Esophagus (tissue), 2 donors: ENCODE measurements around the gene STYXL2. TPM values are rescaled to one million over a fixed set of nuclear protein-coding genes. Genes with fewer than 3 reads are reported as not detected.

Experiments
- H3K27ac ChIP-seq, 2 donors: one replicate each; pipeline ENCODE4 v1.5.1; 2013; ENCODE audit warnings: low read depth in 2 of 2, mild to moderate bottlenecking in 2 of 2, inconsistent platforms in 1 of 2, low read length in 1 of 2, moderate library complexity in 1 of 2
- H3K27me3 ChIP-seq, 2 donors: one replicate each; pipeline ENCODE4 v1.6.1; 2013; ENCODE audit warnings: low read length in 2 of 2, control low read depth in 1 of 2, mild to moderate bottlenecking in 1 of 2; ENCODE audit not compliant: insufficient read depth in 2 of 2, control insufficient read depth in 1 of 2
- H3K36me3 ChIP-seq, 2 donors: one replicate each; pipeline ENCODE4 v1.6.1; 2013; ENCODE audit warnings: low read length in 1 of 2; ENCODE audit not compliant: control insufficient read depth in 2 of 2, insufficient read depth in 2 of 2
- H3K4me1 ChIP-seq, 2 donors: one replicate each; pipeline ENCODE4 v1.6.1; 2013; ENCODE audit warnings: low read length in 1 of 2; ENCODE audit not compliant: control insufficient read depth in 2 of 2, insufficient read depth in 2 of 2
- H3K4me3 ChIP-seq, 2 donors: one replicate each; pipeline ENCODE4 v1.5.1; 2013; ENCODE audit warnings: low read length in 2 of 2, mild to moderate bottlenecking in 2 of 2, low read depth in 1 of 2, moderate library complexity in 1 of 2
- H3K9me3 ChIP-seq, 2 donors: one replicate each; pipeline ENCODE4 v1.6.1; 2013; ENCODE audit warnings: mild to moderate bottlenecking in 2 of 2, low read depth in 1 of 2, low read length in 1 of 2, moderate library complexity in 1 of 2; ENCODE audit not compliant: control insufficient read depth in 2 of 2, insufficient read depth in 1 of 2
- WGBS, 2 donors: extraction: QIAGEN DNeasy Blood & Tissue Kit; methylation state at CpG; one replicate each; pipeline ENCODE4 v1.1.7; 2013; 5-methylcytosine and 5-hydroxymethylcytosine counted together
- polyA plus RNA-seq, 2 donors: library from polyadenylated mRNA; stranded (reverse); fragments of 200-250 nt; gene quantifications; one replicate each; pipeline ENCODE4 v1.2.3, GENCODE V29; 2013
- donor health status: healthy with polysubstance abuse.
- donor health status: Bipolar disorder and iron deficiency.

STYXL2 gene
- polyA plus RNA-seq, 2 donors = 0.01 to 0.04 TPM

GRCh38 chr1:167060141-167061072 is 33.5 kb upstream of the STYXL2 start:
- H3K9me3 ChIP-seq = peaks cover 0 to 2% of the 10 kb centered on the region in 2 donors
- no peak overlapping the region for H3K4me3 ChIP-seq
- no peak overlapping the region for H3K27ac ChIP-seq
- WGBS, 2 donors = 71 to 72% methylated on average over 10 of the region's 10 CpGs
- H3K27me3 ChIP-seq = no peaks in the 10 kb centered on the region
- no peaks in the 10 kb centered on the region for H3K4me1 ChIP-seq
- H3K36me3 ChIP-seq = no peaks in the 10 kb centered on the region

- no peaks in the 10 kb centered on the region for H3K36me3 ChIP-seq
- no peak overlapping the region for H3K4me3 ChIP-seq
- H3K4me1 ChIP-seq = no peaks in the 10 kb centered on the region
- H3K9me3 ChIP-seq = peaks cover 0 to 2% of the 10 kb centered on the region in 2 donors
- H3K27me3 ChIP-seq = no peaks in the 10 kb centered on the region
- H3K27ac ChIP-seq = no peak overlapping the region
- WGBS, 2 donors = 86 to 91% methylated on average over 3 of the region's 3 CpGs
These were observed 32.8 kb upstream of the STYXL2 start for GRCh38 chr1:167061073-167061464.

- Histone ChIP-seq H3K36me3 (no peaks in the 10 kb centered on the region), H3K27ac (no peak overlapping the region), H3K9me3 (no peaks in the 10 kb centered on the region), H3K4me3 (no peak overlapping the region), H3K27me3 (no peaks in the 10 kb centered on the region), H3K4me1 (no peaks in the 10 kb centered on the region)
- 80 to 82% methylated on average over 9 of the region's 9 CpGs for WGBS, 2 donors
These were observed 29.3 kb upstream of the STYXL2 start for GRCh38 chr1:167064621-167065020.

GRCh38 chr1:167065471-167065870 is 28.4 kb upstream of the STYXL2 start:
- Histone ChIP-seq H3K36me3 (no peaks in the 10 kb centered on the region), H3K4me1 (no peaks in the 10 kb centered on the region), H3K27me3 (no peaks in the 10 kb centered on the region), H3K4me3 (no peak overlapping the region), H3K9me3 (no peaks in the 10 kb centered on the region), H3K27ac (no peak overlapping the region)
- 76 to 81% methylated on average over 8 of the region's 8 CpGs for WGBS, 2 donors

GRCh38 chr1:167066333-167067122 is 27.3 kb upstream of the STYXL2 start:
- H3K9me3 ChIP-seq = no peaks in the 10 kb centered on the region
- H3K36me3 ChIP-seq = no peaks in the 10 kb centered on the region
- no peaks in the 10 kb centered on the region for H3K27me3 ChIP-seq
- no peaks in the 10 kb centered on the region for H3K4me1 ChIP-seq
- WGBS, 2 donors = 6% methylated on average over 31 of the region's 31 CpGs
- no peak overlapping the region for H3K4me3 ChIP-seq
- H3K27ac ChIP-seq = no peak overlapping the region

GRCh38 chr1:167067904-167068303 is 26.0 kb upstream of the STYXL2 start:
- Histone ChIP-seq H3K27me3 (no peaks in the 10 kb centered on the region), H3K9me3 (no peaks in the 10 kb centered on the region), H3K27ac (no peak overlapping the region), H3K36me3 (no peaks in the 10 kb centered on the region), H3K4me3 (no peak overlapping the region), H3K4me1 (no peaks in the 10 kb centered on the region)
- WGBS, 2 donors = 75 to 83% methylated on average over 3 of the region's 3 CpGs

GRCh38 chr1:167068761-167069160 is 25.1 kb upstream of the STYXL2 start:
- no peaks in the 10 kb centered on the region for H3K4me1 ChIP-seq
- H3K36me3 ChIP-seq = no peaks in the 10 kb centered on the region
- H3K4me3 ChIP-seq = no peak overlapping the region
- WGBS, 2 donors = 89 to 92% methylated on average over 13 of the region's 13 CpGs
- no peak overlapping the region for H3K27ac ChIP-seq
- H3K27me3 ChIP-seq = no peaks in the 10 kb centered on the region
- H3K9me3 ChIP-seq = peaks cover 0 to 3% of the 10 kb centered on the region in 2 donors

- H3K9me3 ChIP-seq = peaks cover 0 to 3% of the 10 kb centered on the region in 2 donors
- H3K4me1 ChIP-seq = no peaks in the 10 kb centered on the region
- H3K27me3 ChIP-seq = no peaks in the 10 kb centered on the region
- no peaks in the 10 kb centered on the region for H3K36me3 ChIP-seq
- H3K4me3 ChIP-seq = no peak overlapping the region
- no peak overlapping the region for H3K27ac ChIP-seq
- 94 to 97% methylated on average over 8 of the region's 8 CpGs for WGBS, 2 donors
These were observed 22.6 kb upstream of the STYXL2 start for GRCh38 chr1:167071286-167071685.

GRCh38 chr1:167076136-167076710 is 17.7 kb upstream of the STYXL2 start:
- 79 to 87% methylated on average over 8 of the region's 8 CpGs for WGBS, 2 donors
- Histone ChIP-seq H3K36me3 (no peaks in the 10 kb centered on the region), H3K27ac (no peak overlapping the region), H3K9me3 (peaks cover 0 to 3% of the 10 kb centered on the region in 2 donors), H3K4me1 (no peaks in the 10 kb centered on the region), H3K4me3 (no peak overlapping the region), H3K27me3 (no peaks in the 10 kb centered on the region)
